GM12872 (cell line): Measurements from ENCODE around the gene PNKD.

Experiments used
- CTCF ChIP-seq: IDR thresholded peaks from 3 replicates; pipeline ENCODE4 v1.5.1; 2011; ENCODE audit warnings: low read depth, mild to moderate bottlenecking, low read length, moderate library complexity; ENCODE audit not compliant: insufficient read depth

PNKD gene

GRCh38 chr2:218386505-218387368, 116.4 kb downstream of the PNKD start:
- no peak for TF ChIP-seq CTCF

- TF ChIP-seq CTCF, result no peak
Observed at GRCh38 chr2:218387369-218388194, 117.3 kb downstream of the PNKD start.

DNA sequence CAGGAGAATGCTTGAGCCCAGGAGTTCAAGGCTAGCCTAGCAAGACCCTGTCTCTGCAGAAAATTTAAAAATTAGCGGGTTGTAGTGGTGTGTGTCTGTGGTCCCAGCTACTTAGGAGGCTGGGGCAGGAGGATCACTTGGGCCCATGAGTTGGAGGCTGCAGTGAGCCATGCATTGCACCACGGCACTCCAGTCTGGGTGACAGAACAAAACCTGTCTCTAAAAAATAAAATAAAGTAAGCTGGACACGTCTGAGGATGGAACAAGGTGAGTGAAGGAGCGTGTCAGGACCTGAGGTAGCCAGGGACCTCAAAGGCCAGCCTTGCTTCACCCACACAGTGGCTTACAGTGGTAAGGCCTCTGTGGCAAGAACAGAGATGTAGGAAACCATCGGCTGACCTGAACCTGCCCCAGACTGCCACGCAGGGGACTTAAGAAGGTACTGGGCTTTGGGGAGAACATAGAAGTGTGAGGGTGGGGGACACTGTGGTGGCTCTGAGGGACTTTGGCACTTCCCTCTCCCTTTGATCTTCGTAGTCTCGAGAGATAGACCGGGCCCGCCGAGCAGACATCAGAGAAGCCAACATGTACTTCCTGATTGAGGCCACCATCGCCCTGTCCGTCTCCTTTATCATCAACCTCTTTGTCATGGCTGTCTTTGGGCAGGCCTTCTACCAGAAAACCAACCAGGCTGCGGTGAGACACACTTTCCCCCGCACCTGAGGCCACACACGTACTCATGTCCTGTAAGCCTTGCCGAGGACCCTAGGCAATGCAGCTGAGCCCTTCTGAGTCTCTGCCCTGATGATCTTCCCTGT, 119.2 kb downstream of the PNKD start:
- TF ChIP-seq CTCF, result no peak

DNA sequence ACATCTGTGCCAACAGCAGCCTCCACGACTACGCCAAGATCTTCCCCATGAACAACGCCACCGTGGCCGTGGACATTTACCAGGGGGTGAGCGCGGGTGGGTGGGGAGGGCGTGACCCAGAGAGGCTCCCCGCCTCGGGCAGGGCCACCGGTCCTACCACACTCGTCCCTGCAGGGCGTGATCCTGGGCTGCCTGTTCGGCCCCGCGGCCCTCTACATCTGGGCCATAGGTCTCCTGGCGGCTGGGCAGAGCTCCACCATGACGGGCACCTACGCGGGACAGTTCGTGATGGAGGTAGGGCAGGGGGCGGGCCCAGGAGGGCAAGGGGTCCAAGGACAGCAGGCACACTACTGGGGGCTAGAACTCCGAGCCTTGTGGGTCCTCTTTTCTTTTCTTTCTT, 120.9 kb downstream of the PNKD start:
- no peak for TF ChIP-seq CTCF

DNA sequence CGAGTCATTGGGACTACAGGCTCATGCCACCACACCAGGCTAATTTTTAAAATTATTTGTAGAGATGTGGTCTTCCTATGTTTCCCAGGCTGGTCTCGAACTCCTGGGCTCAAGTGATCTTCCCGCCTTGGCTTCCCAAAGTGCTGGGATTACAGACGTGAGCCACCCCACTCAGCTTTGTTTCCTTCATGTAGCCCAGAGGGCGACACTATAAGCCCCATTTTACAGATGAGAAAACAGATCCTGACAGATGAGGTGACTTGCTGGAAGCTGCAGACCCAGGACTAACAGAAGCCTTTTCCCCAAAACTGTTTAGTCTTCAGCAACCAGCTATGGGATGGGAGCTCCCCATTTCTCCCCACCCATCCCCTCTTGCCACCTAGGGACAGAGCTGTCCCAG, 122.1 kb downstream of the PNKD start:
- TF ChIP-seq CTCF, result no peak

DNA sequence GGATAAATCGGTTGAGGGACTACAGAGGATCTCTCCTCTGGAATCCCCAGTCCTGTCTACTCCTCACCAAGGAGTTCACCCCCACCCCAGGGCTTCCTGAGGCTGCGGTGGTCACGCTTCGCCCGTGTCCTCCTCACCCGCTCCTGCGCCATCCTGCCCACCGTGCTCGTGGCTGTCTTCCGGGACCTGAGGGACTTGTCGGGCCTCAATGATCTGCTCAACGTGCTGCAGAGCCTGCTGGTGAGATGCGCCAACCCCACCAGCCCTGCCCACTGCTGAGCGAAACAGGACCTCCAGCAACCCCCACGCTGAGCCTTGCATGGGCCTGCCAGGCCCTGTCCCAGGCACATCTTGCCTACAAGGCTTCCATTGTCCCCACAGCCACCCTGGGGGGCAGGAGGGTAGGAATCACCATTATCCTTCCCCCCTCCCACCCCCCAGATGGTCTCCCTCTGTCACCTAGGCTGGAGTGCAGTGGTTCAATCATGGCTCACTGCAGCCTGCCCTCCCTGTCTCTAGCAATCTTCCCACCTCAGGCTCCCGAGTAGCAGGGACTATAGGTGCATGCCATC, 122.7 kb downstream of the PNKD start:
- TF ChIP-seq CTCF, result no peak
